ENCODE results near the gene DLGAP1. TPM values are rescaled to one million over a fixed set of nuclear protein-coding genes. Genes with fewer than 3 reads are reported as not detected.

DLGAP1 gene
- total RNA-seq, 1 donor from 2014 or later = not detected

- no peak for DNase-seq (ENCODE audit: low read depth in 2 of 2)
Measured at GRCh38 chr18:3513481-3513880, 941.6 kb downstream of the DLGAP1 start.

GRCh38 chr18:3511980-3512379 is 943.1 kb downstream of the DLGAP1 start:
- peak in 1 of 2 donors; percentile 47 for DNase-seq (ENCODE audit: low read depth in 2 of 2)

GRCh38 chr18:3510896-3511295 is 944.2 kb downstream of the DLGAP1 start:
- peak in 1 of 2 donors; percentile 21 for DNase-seq (ENCODE audit: low read depth in 2 of 2)

GRCh38 chr18:3510024-3510423 is 945.1 kb downstream of the DLGAP1 start:
- no peak for DNase-seq (ENCODE audit: low read depth in 2 of 2)

GRCh38 chr18:3508576-3509549 is 946.2 kb downstream of the DLGAP1 start:
- no peak for DNase-seq (ENCODE audit: low read depth in 2 of 2)

GRCh38 chr18:3504637-3505036 is 950.5 kb downstream of the DLGAP1 start:
- DNase-seq (ENCODE audit: low read depth in 2 of 2) = no peak

GRCh38 chr18:3502650-3503049 is 952.5 kb downstream of the DLGAP1 start:
- no peak for DNase-seq (ENCODE audit: low read depth in 2 of 2)

GRCh38 chr18:3500016-3500415 is 955.1 kb downstream of the DLGAP1 start:
- DNase-seq (ENCODE audit: low read depth in 2 of 2) = no peak

GRCh38 chr18:3499501-3499900 is 955.6 kb downstream of the DLGAP1 start:
- DNase-seq (ENCODE audit: low read depth in 2 of 2) = peak in 1 of 2 donors; percentile 14

- DNase-seq (ENCODE audit: low read depth in 2 of 2) = peak; percentile 55 to 59
Measured at GRCh38 chr18:3498698-3499471, 956.2 kb downstream of the DLGAP1 start.

GRCh38 chr18:3495691-3496430 is 959.2 kb downstream of the DLGAP1 start:
- DNase-seq (ENCODE audit: low read depth in 2 of 2) = no peak

- no peak for DNase-seq (ENCODE audit: low read depth in 2 of 2)
Measured at GRCh38 chr18:3494569-3494968, 960.5 kb downstream of the DLGAP1 start.

GRCh38 chr18:3494245-3494526 is 960.9 kb downstream of the DLGAP1 start:
- no peak for DNase-seq (ENCODE audit: low read depth in 2 of 2)

GRCh38 chr18:3493501-3494244 is 961.4 kb downstream of the DLGAP1 start:
- DNase-seq (ENCODE audit: low read depth in 2 of 2) = no peak

- DNase-seq (ENCODE audit: low read depth in 2 of 2) = no peak
Measured at GRCh38 chr18:3492721-3493120, 962.4 kb downstream of the DLGAP1 start.

GRCh38 chr18:3491981-3492555 is 963.0 kb downstream of the DLGAP1 start:
- DNase-seq (ENCODE audit: low read depth in 2 of 2) = no peak

- no peak for DNase-seq (ENCODE audit: low read depth in 2 of 2)
Measured at GRCh38 chr18:3489462-3489861, 965.6 kb downstream of the DLGAP1 start.

- peak in 1 of 2 donors; percentile 43 for DNase-seq (ENCODE audit: low read depth in 2 of 2)
Measured at GRCh38 chr18:3486512-3486911, 968.6 kb downstream of the DLGAP1 start.

- DNase-seq (ENCODE audit: low read depth in 2 of 2) = no peak
Measured at GRCh38 chr18:3485153-3486149, 969.7 kb downstream of the DLGAP1 start.

GRCh38 chr18:3482258-3482657 is 972.8 kb downstream of the DLGAP1 start:
- DNase-seq (ENCODE audit: low read depth in 2 of 2) = no peak
